Testis (tissue), 3 donors: ENCODE measurements around the gene TCF7L2. TPM values are rescaled to one million over a fixed set of nuclear protein-coding genes. Genes with fewer than 3 reads are reported as not detected.

Experiments used
- DNase-seq: peaks from one replicate; pipeline ENCODE4 v3.0.0-alpha.2; 2019
- H3K27ac ChIP-seq, 2 donors: fragments of 200-600 bp; sonication (generic); one replicate each; pipeline ENCODE4 v1.5.1; 2019
- H3K27me3 ChIP-seq: fragments of 200-600 bp; sonication (generic); one replicate; pipeline ENCODE4 v1.5.1; 2019
- H3K36me3 ChIP-seq: fragments of 200-600 bp; sonication (generic); one replicate; pipeline ENCODE4 v1.5.1; 2017; ENCODE audit warnings: low read depth; ENCODE audit errors: missing control alignments
- H3K4me1 ChIP-seq: fragments of 200-600 bp; sonication (generic); one replicate; pipeline ENCODE4 v1.5.1; 2019
- H3K4me3 ChIP-seq, 2 donors: fragments of 200-600 bp; sonication (generic); one replicate each; pipeline ENCODE4 v1.5.1; 2017 to 2019
- H3K9me3 ChIP-seq: fragments of 200-600 bp; sonication (generic); one replicate; pipeline ENCODE4 v1.5.1; 2017
- CTCF ChIP-seq, 3 experiments: fragments of 450-650 bp in 2 of 3; fragments of 200-600 bp in 1 of 3; sonication (generic) in 1 of 3; IDR thresholded peaks; one replicate each; pipeline ENCODE4 v1.5.1; 2016 to 2019; ENCODE audit warnings: antibody characterized with exemption in 3 of 3, mild to moderate bottlenecking in 2 of 3, moderate library complexity in 1 of 3
- POLR2A ChIP-seq: fragments of 450-650 bp; IDR thresholded peaks from one replicate; pipeline ENCODE4 v1.6.1; 2017; ENCODE audit warnings: antibody characterized with exemption, mild to moderate bottlenecking, moderate library complexity
- WGBS, 2 donors: methylation state at CpG; one replicate each; pipeline ENCODE4 v1.1.5; 2018; 5-methylcytosine and 5-hydroxymethylcytosine counted together
- intact Hi-C: fragments of 100-400 bp; cut with DNase I; formaldehyde crosslinking; loops from one replicate; pipeline ENCODE4 v1.15.1; 2023; ENCODE audit warnings: low total_unique reads
- polyA plus RNA-seq: library from polyadenylated mRNA; stranded (reverse); fragments of 350-450 nt; fragmentation: Illumina TruSeq; extraction: RNeasy Lipid Tissue Mini Kit (QIAGEN cat#74804); gene quantifications from one replicate; pipeline ENCODE4 v1.2.3, GENCODE V29; 2014; ENCODE audit warnings: low read depth, low replicate concordance; ENCODE audit not compliant: insufficient read depth
- total RNA-seq, 2 donors: library from RNA; depleted of rRNA; stranded (reverse); fragments of >200 nt; gene quantifications; one replicate each; pipeline ENCODE4 v1.2.3, GENCODE V29; 2016

The TCF7L2 gene
- total and polyA plus RNA-seq, 3 donors from 2014 or later: 18.5 to 25.4 (median 23.3) TPM

- no peak for DNase-seq
- 84 to 85% methylated on average over 3 of the region's 3 CpGs for WGBS, 2 donors
- Histone ChIP-seq H3K4me3 (no peak overlapping the region), H3K27ac (no peak overlapping the region), H3K36me3 (no peaks in the 10 kb centered on the region), H3K27me3 (no peaks in the 10 kb centered on the region), H3K4me1 (no peaks in the 10 kb centered on the region), H3K9me3 (no peaks in the 10 kb centered on the region)
- no peak for TF ChIP-seq CTCF (IDR thresholded peaks at IDR 0.05)
- TF ChIP-seq POLR2A: no peak
- intact Hi-C loops: no loop called here
Measured at GRCh38 chr10:113175176-113175575, 225.1 kb downstream of the TCF7L2 start.

GRCh38 chr10:113175756-113176651, 226.0 kb downstream of the TCF7L2 start:
- Histone ChIP-seq H3K27ac (no peak overlapping the region), H3K4me3 (no peak overlapping the region), H3K9me3 (no peaks in the 10 kb centered on the region), H3K4me1 (no peaks in the 10 kb centered on the region), H3K36me3 (no peaks in the 10 kb centered on the region), H3K27me3 (no peaks in the 10 kb centered on the region)
- WGBS, 2 donors: 87 to 91% methylated on average over 17 of the region's 17 CpGs
- DNase-seq: no peak
- no peak for TF ChIP-seq POLR2A
- TF ChIP-seq CTCF (IDR thresholded peaks at IDR 0.05): no peak
- intact Hi-C loops: no loop called here

GRCh38 chr10:113176652-113177155, 226.7 kb downstream of the TCF7L2 start:
- Histone ChIP-seq H3K9me3 (no peaks in the 10 kb centered on the region), H3K27ac (no peak overlapping the region), H3K36me3 (no peaks in the 10 kb centered on the region), H3K4me1 (no peaks in the 10 kb centered on the region), H3K27me3 (no peaks in the 10 kb centered on the region), H3K4me3 (no peak overlapping the region)
- no peak for DNase-seq
- intact Hi-C loops: no loop called here
- TF ChIP-seq CTCF (IDR thresholded peaks at IDR 0.05): no peak
- no peak for TF ChIP-seq POLR2A
- 70 to 78% methylated on average over 3 to 5 of the region's 5 CpGs for WGBS, 2 donors

- DNase-seq: no peak
- H3K36me3 ChIP-seq: no peaks in the 10 kb centered on the region
- H3K9me3 ChIP-seq: no peaks in the 10 kb centered on the region
- H3K27ac ChIP-seq: no peak overlapping the region
- TF ChIP-seq POLR2A (no peak), CTCF (IDR thresholded peaks at IDR 0.05) (no peak)
- H3K4me1 ChIP-seq: no peaks in the 10 kb centered on the region
- intact Hi-C loops: no loop called here
- 34 to 48% methylated on average over 14 to 16 of the region's 16 CpGs for WGBS, 2 donors
- H3K4me3 ChIP-seq: no peak overlapping the region
- H3K27me3 ChIP-seq: no peaks in the 10 kb centered on the region
Measured at GRCh38 chr10:113177156-113177935, 227.3 kb downstream of the TCF7L2 start.
